ENCODE data around the gene TSPAN16. TPM values are rescaled to one million over a fixed set of nuclear protein-coding genes. Genes with fewer than 3 reads are reported as not detected.

Gene TSPAN16
- total and polyA plus RNA-seq, 2 donors (not counting 3 experiments of a cell fraction or from before 2014, with no cell fraction given): not detected

DNA sequence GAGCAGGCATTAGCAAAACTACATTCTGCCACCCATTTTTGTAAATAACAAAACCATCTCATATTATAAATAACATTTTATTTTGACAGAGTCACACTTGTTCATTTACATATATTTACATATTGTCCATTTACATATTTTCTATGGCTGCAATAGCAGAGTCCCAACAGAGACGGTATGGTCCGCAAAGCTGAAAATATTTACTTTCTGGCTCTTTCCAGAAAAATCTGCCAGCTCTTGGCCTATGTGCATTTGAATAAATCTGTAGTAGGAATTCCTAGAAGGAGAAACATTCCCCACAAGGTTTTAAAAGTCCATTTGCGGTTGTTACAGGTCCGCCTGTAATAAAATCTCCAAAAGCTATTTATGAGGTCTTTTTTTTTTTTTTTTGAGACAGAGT is 5.7 kb upstream of the TSPAN16 start:
- Histone ChIP-seq H3K79me2 (ENCODE audit: control insufficient read depth, insufficient read depth, low read length) (no peaks in the 10 kb centered on the region), H2AFZ (ENCODE audit: low read depth, low read length) (no peak overlapping the region), H3K36me3 (ENCODE audit: control insufficient read depth in 2 of 2, extremely low read depth in 1 of 2, insufficient read depth in 2 of 2, low read length in 2 of 2) (no peaks in the 10 kb centered on the region), H3K9me1 (replicated peaks; ENCODE audit: control insufficient read depth, extremely low read depth, insufficient read depth, low read length) (no peaks in the 10 kb centered on the region), H3K4me3 (replicated peaks in 1 of 3; ENCODE audit: insufficient read depth in 1 of 3, low read depth in 1 of 3, low read length in 3 of 3) (no peak overlapping the region), H3K27me3 (ENCODE audit: control insufficient read depth in 2 of 2, insufficient read depth in 2 of 2, low read length in 2 of 2) (no peaks in the 10 kb centered on the region), H4K20me1 (replicated peaks; ENCODE audit: control insufficient read depth, extremely low read depth, insufficient read depth, low read length) (no peaks in the 10 kb centered on the region), H3K9me3 (replicated peaks; ENCODE audit: control insufficient read depth, insufficient read depth, low read length) (no peaks in the 10 kb centered on the region), H3K27ac (ENCODE audit: insufficient read depth, low read depth, low read length) (no peak overlapping the region), H3K9ac (replicated peaks; ENCODE audit: extremely low read depth, insufficient read depth, low read length) (no peak overlapping the region), H3K4me2 (ENCODE audit: insufficient read depth, low read length) (no peak overlapping the region), H3K4me1 (ENCODE audit: control insufficient read depth, extremely low read depth, insufficient read depth, low read length) (peaks cover 11% of the 10 kb centered on the region)
- intact Hi-C loops (cut with micrococcal nuclease): no loop called here
- CTCF ChIA-PET: interaction anchor here (0.8 to 6.0 kb wide), 7 partner anchors 34 to 192 kb away, joined by 3 to 28 read pairs (median 4); no protein-coding TSS in a partner anchor
- BruUV-seq (replicated peaks): no TSS peak
- POLR2A ChIA-PET: no interaction called here
- no peak for FAIRE-seq
- no peak for DNase-seq (ENCODE audit: low read depth, low spot score)
- dilution Hi-C loops (cut with MboI; ENCODE audit: extremely low pct_ligation_motif_present, low sequenced_read_pairs): no loop called here
- TF ChIP-seq POLR2AphosphoS5 (IDR thresholded peaks at IDR 0.05; ENCODE audit: insufficient read depth, low read depth, low read length): no peak
- TF ChIP-seq, protein P1, sequence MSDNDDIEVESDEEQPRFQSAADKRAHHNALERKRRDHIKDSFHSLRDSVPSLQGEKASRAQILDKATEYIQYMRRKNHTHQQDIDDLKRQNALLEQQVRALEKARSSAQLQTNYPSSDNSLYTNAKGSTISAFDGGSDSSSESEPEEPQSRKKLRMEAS (IDR thresholded peaks at IDR 0.05; ENCODE audit: insufficient read depth, insufficient read length): no peak
- TF ChIP-seq MYC (IDR thresholded peaks at IDR 0.05; ENCODE audit: low read depth, low read length): no peak
- no peak for TF ChIP-seq POLR2A (IDR thresholded peaks at IDR 0.05; ENCODE audit: low read depth, low read length)

- TF ChIP-seq, protein P1 (IDR thresholded peaks at IDR 0.05; ENCODE audit: insufficient read depth, insufficient read length): no peak
- no peak for TF ChIP-seq POLR2AphosphoS5 (IDR thresholded peaks at IDR 0.05; ENCODE audit: insufficient read depth, low read depth, low read length)
- peak; percentile 42 for FAIRE-seq
- intact Hi-C loops (cut with micrococcal nuclease) (no loop called here), dilution Hi-C loops (cut with MboI; ENCODE audit: extremely low pct_ligation_motif_present, low sequenced_read_pairs) (no loop called here)
- no peaks in the 10 kb centered on the region for H4K20me1 ChIP-seq (replicated peaks; ENCODE audit: control insufficient read depth, extremely low read depth, insufficient read depth, low read length)
- H3K4me2 ChIP-seq (ENCODE audit: insufficient read depth, low read length): no peak overlapping the region
- no peak overlapping the region for H3K27ac ChIP-seq (ENCODE audit: insufficient read depth, low read depth, low read length)
- no peak overlapping the region for H3K4me3 ChIP-seq (replicated peaks in 1 of 3; ENCODE audit: insufficient read depth in 1 of 3, low read depth in 1 of 3, low read length in 3 of 3)
- BruUV-seq (replicated peaks): no TSS peak
- H3K36me3 ChIP-seq (ENCODE audit: control insufficient read depth in 2 of 2, extremely low read depth in 1 of 2, insufficient read depth in 2 of 2, low read length in 2 of 2): no peaks in the 10 kb centered on the region
- ChIA-PET POLR2A (no interaction called here), CTCF (interaction anchor here (1.0 to 6.0 kb wide), 3 partner anchors 90 to 191 kb away, joined by 3 to 28 read pairs (median 22); no protein-coding TSS in a partner anchor)
- no peaks in the 10 kb centered on the region for H3K27me3 ChIP-seq (ENCODE audit: control insufficient read depth in 2 of 2, insufficient read depth in 2 of 2, low read length in 2 of 2)
- DNase-seq (ENCODE audit: low read depth, low spot score): no peak
- H3K79me2 ChIP-seq (ENCODE audit: control insufficient read depth, insufficient read depth, low read length): no peaks in the 10 kb centered on the region
- no peak overlapping the region for H2AFZ ChIP-seq (ENCODE audit: low read depth, low read length)
- H3K9me1 ChIP-seq (replicated peaks; ENCODE audit: control insufficient read depth, extremely low read depth, insufficient read depth, low read length): no peaks in the 10 kb centered on the region
- no peaks in the 10 kb centered on the region for H3K9me3 ChIP-seq (replicated peaks; ENCODE audit: control insufficient read depth, insufficient read depth, low read length)
- H3K4me1 ChIP-seq (ENCODE audit: control insufficient read depth, extremely low read depth, insufficient read depth, low read length): peaks cover 9% of the 10 kb centered on the region
- H3K9ac ChIP-seq (replicated peaks; ENCODE audit: extremely low read depth, insufficient read depth, low read length): no peak overlapping the region
These were observed 4.5 kb upstream of the TSPAN16 start for GRCh38 chr19:11291415-11291814.
